Measurements from ENCODE around the gene IFI27L2.
"Not testable (repeated sequence)": the region's sequence is repeated elsewhere in the genome, so short reads cannot be mapped to it uniquely, and the experiment has no call there.

The IFI27L2 gene

DNA sequence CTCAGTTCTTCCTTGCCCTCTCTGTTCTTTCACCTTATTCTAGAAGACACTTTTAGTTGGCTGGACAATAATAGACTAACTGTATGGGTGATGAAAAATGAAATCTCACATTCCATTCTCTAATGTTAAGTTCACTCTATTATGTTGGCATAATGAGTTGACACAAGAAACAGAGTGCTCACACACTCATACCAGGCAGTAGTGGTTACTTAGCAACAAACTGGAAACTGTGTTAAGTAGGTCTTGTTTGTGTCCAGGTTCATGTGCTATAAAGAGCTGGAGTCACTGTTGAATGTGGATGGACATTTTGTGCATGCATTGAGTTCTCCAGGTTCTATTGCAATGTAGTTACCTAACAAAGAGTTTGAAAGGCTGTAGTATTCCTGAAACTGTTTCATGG lies 27.8 kb upstream of the IFI27L2 start:
- Histone ChIP-seq H3K27me3 (ENCODE audit: insufficient read depth, poor library complexity, severe bottlenecking) (no peaks in the 10 kb centered on the region), H3K4me3 (replicated peaks; ENCODE audit: insufficient read depth, low read length) (no peak overlapping the region), H3K27ac (replicated peaks) (no peak overlapping the region)
- TF ChIP-seq POLR2AphosphoS5 (IDR thresholded peaks at IDR 0.05; ENCODE audit: low read depth) (no peak), GABPA (IDR thresholded peaks at IDR 0.05; ENCODE audit: low read depth) (no peak)
- TF ChIP-seq, protein P1, sequence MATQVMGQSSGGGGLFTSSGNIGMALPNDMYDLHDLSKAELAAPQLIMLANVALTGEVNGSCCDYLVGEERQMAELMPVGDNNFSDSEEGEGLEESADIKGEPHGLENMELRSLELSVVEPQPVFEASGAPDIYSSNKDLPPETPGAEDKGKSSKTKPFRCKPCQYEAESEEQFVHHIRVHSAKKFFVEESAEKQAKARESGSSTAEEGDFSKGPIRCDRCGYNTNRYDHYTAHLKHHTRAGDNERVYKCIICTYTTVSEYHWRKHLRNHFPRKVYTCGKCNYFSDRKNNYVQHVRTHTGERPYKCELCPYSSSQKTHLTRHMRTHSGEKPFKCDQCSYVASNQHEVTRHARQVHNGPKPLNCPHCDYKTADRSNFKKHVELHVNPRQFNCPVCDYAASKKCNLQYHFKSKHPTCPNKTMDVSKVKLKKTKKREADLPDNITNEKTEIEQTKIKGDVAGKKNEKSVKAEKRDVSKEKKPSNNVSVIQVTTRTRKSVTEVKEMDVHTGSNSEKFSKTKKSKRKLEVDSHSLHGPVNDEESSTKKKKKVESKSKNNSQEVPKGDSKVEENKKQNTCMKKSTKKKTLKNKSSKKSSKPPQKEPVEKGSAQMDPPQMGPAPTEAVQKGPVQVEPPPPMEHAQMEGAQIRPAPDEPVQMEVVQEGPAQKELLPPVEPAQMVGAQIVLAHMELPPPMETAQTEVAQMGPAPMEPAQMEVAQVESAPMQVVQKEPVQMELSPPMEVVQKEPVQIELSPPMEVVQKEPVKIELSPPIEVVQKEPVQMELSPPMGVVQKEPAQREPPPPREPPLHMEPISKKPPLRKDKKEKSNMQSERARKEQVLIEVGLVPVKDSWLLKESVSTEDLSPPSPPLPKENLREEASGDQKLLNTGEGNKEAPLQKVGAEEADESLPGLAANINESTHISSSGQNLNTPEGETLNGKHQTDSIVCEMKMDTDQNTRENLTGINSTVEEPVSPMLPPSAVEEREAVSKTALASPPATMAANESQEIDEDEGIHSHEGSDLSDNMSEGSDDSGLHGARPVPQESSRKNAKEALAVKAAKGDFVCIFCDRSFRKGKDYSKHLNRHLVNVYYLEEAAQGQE (IDR thresholded peaks at IDR 0.05; ENCODE audit: insufficient replicate concordance, low read depth), result no peak
- no peak for DNase-seq (ENCODE audit: low read depth in 1 of 2, low spot score in 1 of 2)

- H3K27me3 ChIP-seq (ENCODE audit: insufficient read depth, poor library complexity, severe bottlenecking); H3K27ac ChIP-seq (replicated peaks); DNase-seq (ENCODE audit: low read depth in 1 of 2, low spot score in 1 of 2); H3K4me3 ChIP-seq (replicated peaks; ENCODE audit: insufficient read depth, low read length): not testable (repeated sequence)
Observed at GRCh38 chr14:94156143-94156542, 26.7 kb upstream of the IFI27L2 start.

DNA sequence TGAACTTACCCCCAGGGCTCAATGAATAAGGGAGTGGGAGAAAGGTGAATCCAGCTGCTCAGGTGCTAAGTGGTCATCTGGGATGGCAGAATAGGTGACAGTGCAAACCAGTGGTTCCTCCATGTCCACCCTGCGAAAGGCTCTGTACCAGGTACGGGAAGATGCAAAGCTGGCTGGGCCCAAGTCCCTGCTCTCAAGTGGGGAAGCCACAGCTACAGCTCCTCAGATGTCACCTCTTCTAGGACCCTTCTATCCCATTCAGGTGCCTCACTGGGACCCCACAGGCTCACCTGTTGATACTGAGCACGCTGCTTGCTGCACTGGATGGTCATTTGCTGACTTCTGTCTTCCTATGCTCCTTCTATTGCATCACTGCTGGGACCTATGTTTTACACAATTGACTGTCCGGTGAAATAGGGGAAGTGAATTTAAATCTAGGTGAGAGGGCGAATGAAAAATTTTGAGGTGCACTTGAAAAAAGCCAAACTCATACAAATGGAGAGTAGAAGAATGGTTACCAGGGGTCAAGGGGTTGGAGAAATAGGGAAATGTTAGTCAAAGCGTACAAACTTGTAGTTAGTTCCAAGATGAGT lies 24.4 kb upstream of the IFI27L2 start:
- Histone ChIP-seq H3K27me3 (ENCODE audit: insufficient read depth, poor library complexity, severe bottlenecking) (no peaks in the 10 kb centered on the region), H3K27ac (replicated peaks) (no peak overlapping the region), H3K4me3 (replicated peaks; ENCODE audit: insufficient read depth, low read length) (no peak overlapping the region)
- peak; percentile 51; the same call in 1 of the 2 replicates for TF ChIP-seq SPI1 (IDR thresholded peaks at IDR 0.05; ENCODE audit: borderline replicate concordance, low read depth)
- TF ChIP-seq, protein P1 (IDR thresholded peaks at IDR 0.05; ENCODE audit: insufficient replicate concordance, low read depth), result no peak
- no peak for DNase-seq (ENCODE audit: low read depth in 1 of 2, low spot score in 1 of 2)

- no peak for DNase-seq (ENCODE audit: low read depth in 1 of 2, low spot score in 1 of 2)
- no peaks in the 10 kb centered on the region for H3K27me3 ChIP-seq (ENCODE audit: insufficient read depth, poor library complexity, severe bottlenecking)
Observed at GRCh38 chr14:94152676-94153075, 23.3 kb upstream of the IFI27L2 start.

More at GRCh38 chr14:94152676-94153075, 23.3 kb upstream of the IFI27L2 start:
- H3K27ac ChIP-seq (replicated peaks), result no peak overlapping the region
- H3K4me3 ChIP-seq (replicated peaks; ENCODE audit: insufficient read depth, low read length), result no peak overlapping the region
- TF ChIP-seq CTCF (IDR thresholded peaks at IDR 0.05; ENCODE audit: insufficient read depth, low read length) (no peak), GABPA (IDR thresholded peaks at IDR 0.05; ENCODE audit: low read depth) (no peak), SPI1 (IDR thresholded peaks at IDR 0.05; ENCODE audit: borderline replicate concordance, low read depth) (no peak), POLR2AphosphoS5 (IDR thresholded peaks at IDR 0.05; ENCODE audit: low read depth) (no peak)
- TF ChIP-seq, protein P1 (IDR thresholded peaks at IDR 0.05; ENCODE audit: insufficient replicate concordance, low read depth), result no peak

Data from HL-60 (cell line).